HL-60 (cell line): ENCODE measurements around the gene CLDND1.

Experiments
- CTCF ChIP-seq: IDR thresholded peaks from one replicate; pipeline ENCODE4 v1.5.1; 2011; ENCODE audit warnings: low read length, control low read depth, inconsistent platforms; ENCODE audit not compliant: insufficient read depth
- GABPA ChIP-seq: IDR thresholded peaks from 2 replicates; pipeline ENCODE4 v1.6.1; 2012; ENCODE audit warnings: low read depth
- POLR2AphosphoS5 ChIP-seq: IDR thresholded peaks from 2 replicates; pipeline ENCODE4 v1.6.1; 2012; ENCODE audit warnings: low read depth
- REST ChIP-seq: IDR thresholded peaks from 2 replicates; pipeline ENCODE4 v1.6.1; 2012; ENCODE audit warnings: low read depth; ENCODE audit not compliant: insufficient replicate concordance
- SPI1 ChIP-seq: IDR thresholded peaks from 2 replicates; pipeline ENCODE4 v1.6.1; 2012; ENCODE audit warnings: low read depth, mild to moderate bottlenecking, borderline replicate concordance

GRCh38 chr3:98534168-98534567, 11.5 kb upstream of the CLDND1 start:
- TF ChIP-seq CTCF = no peak
- TF ChIP-seq POLR2AphosphoS5 = no peak
- no peak for TF ChIP-seq REST
- TF ChIP-seq GABPA = no peak
- TF ChIP-seq SPI1 = no peak
